ENCODE data around the gene DENND1A.

- TF ChIP-seq CTCF (IDR thresholded peaks at IDR 0.05): no peak
- no peak for TF ChIP-seq POLR2AphosphoS5 (IDR thresholded peaks at IDR 0.05; ENCODE audit: low read depth, low read length)
- no peak for TF ChIP-seq REST (IDR thresholded peaks at IDR 0.05; ENCODE audit: insufficient read depth in 1 of 2, low read depth in 2 of 2, low read length in 1 of 2)
- TF ChIP-seq SIN3A (IDR thresholded peaks at IDR 0.05; ENCODE audit: borderline replicate concordance, insufficient read depth, low read depth, low read length): no peak
- no peak for TF ChIP-seq TCF7L2 (IDR thresholded peaks at IDR 0.05; ENCODE audit: low read depth, low read length)
These were observed 167.9 kb downstream of the DENND1A start for GRCh38 chr9:123761905-123762605.
